Suprapubic skin (tissue), 4 donors: ENCODE measurements around the gene NT5C3B. TPM values are rescaled to one million over a fixed set of nuclear protein-coding genes. Genes with fewer than 3 reads are reported as not detected.

Source experiments
- DNase-seq, 2 donors: peaks; one replicate each; pipeline ENCODE4 v3.0.0-alpha.2; 2019; ENCODE audit warnings: low spot score in 2 of 2
- H3K27ac ChIP-seq: fragments of 200-600 bp; sonication (generic); one replicate; pipeline ENCODE4 v1.5.1; 2019
- H3K27me3 ChIP-seq: fragments of 200-600 bp; sonication (generic); one replicate; pipeline ENCODE4 v1.5.1; 2019
- H3K36me3 ChIP-seq: fragments of 200-600 bp; sonication (generic); one replicate; pipeline ENCODE4 v1.5.1; 2019
- H3K4me1 ChIP-seq: fragments of 200-600 bp; sonication (generic); one replicate; pipeline ENCODE4 v1.5.1; 2019
- H3K4me3 ChIP-seq: fragments of 200-600 bp; sonication (generic); one replicate; pipeline ENCODE4 v1.5.1; 2019; ENCODE audit warnings: mild to moderate bottlenecking
- H3K9me3 ChIP-seq: fragments of 200-600 bp; sonication (generic); one replicate; pipeline ENCODE4 v1.5.1; 2019
- EP300 ChIP-seq: sonication (generic); formaldehyde crosslinking; IDR thresholded peaks from one replicate; pipeline ENCODE4 v1.6.1; 2017; ENCODE audit warnings: antibody characterized with exemption
- POLR2A ChIP-seq, 2 donors: fragments of 450-650 bp; IDR thresholded peaks; one replicate each; pipeline ENCODE4 v1.6.1; 2017; ENCODE audit warnings: antibody characterized with exemption in 2 of 2, mild to moderate bottlenecking in 2 of 2, moderate library complexity in 2 of 2
- POLR2AphosphoS5 ChIP-seq, 3 donors: sonication (generic); formaldehyde crosslinking; IDR thresholded peaks; one replicate each; pipeline ENCODE4 v1.6.1; 2017; ENCODE audit warnings: antibody characterized with exemption in 3 of 3
- WGBS: methylation state at CpG from one replicate; pipeline ENCODE4 v1.1.5; 2018; 5-methylcytosine and 5-hydroxymethylcytosine counted together
- total RNA-seq, 4 donors: library from RNA; depleted of rRNA; stranded (reverse); fragments of >200 nt; gene quantifications; one replicate each; pipeline ENCODE4 v1.1.0, GENCODE V29; 2016
- TF ChIP-seq, protein P1 (sequence below), 2 donors: fragments of 200-600 bp in 1 of 2; fragments of 450-650 bp in 1 of 2; sonication (generic) in 1 of 2; IDR thresholded peaks; one replicate each; pipeline ENCODE4 v1.5.1; 2016 to 2019; ENCODE audit warnings: antibody characterized with exemption in 2 of 2, mild to moderate bottlenecking in 1 of 2, moderate library complexity in 1 of 2

The NT5C3B gene
- total RNA-seq, 4 donors from 2014 or later: 21.6 to 41.2 (median 30.7) TPM

DNA sequence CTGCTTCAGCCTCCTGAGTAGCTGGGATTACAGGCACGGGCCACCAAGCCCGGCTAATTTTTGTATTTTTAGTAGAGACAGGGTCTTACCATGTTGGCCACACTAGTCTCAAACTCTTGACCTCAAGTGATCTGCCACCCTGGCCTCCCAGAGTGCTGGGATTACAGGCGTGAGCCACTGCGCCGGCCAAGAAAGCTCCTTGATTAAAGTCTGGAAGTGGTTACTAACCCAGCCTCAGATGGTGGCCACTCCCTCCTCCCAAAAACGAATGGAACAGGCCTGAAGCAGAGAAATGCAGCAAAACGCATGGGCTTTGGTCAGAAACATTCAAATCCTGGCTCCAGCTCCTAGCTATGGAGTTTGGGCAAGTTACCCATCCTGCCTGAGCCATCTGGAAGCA is 11.9 kb downstream of the NT5C3B start:
- H3K27ac ChIP-seq: no peak overlapping the region
- H3K9me3 ChIP-seq: no peaks in the 10 kb centered on the region
- H3K4me3 ChIP-seq: no peak overlapping the region
- no peak for DNase-seq
- TF ChIP-seq EP300 (no peak), POLR2AphosphoS5 (IDR thresholded peaks at IDR 0.05) (no peak), POLR2A (IDR thresholded peaks at IDR 0.05) (no peak)
- TF ChIP-seq, protein P1, sequence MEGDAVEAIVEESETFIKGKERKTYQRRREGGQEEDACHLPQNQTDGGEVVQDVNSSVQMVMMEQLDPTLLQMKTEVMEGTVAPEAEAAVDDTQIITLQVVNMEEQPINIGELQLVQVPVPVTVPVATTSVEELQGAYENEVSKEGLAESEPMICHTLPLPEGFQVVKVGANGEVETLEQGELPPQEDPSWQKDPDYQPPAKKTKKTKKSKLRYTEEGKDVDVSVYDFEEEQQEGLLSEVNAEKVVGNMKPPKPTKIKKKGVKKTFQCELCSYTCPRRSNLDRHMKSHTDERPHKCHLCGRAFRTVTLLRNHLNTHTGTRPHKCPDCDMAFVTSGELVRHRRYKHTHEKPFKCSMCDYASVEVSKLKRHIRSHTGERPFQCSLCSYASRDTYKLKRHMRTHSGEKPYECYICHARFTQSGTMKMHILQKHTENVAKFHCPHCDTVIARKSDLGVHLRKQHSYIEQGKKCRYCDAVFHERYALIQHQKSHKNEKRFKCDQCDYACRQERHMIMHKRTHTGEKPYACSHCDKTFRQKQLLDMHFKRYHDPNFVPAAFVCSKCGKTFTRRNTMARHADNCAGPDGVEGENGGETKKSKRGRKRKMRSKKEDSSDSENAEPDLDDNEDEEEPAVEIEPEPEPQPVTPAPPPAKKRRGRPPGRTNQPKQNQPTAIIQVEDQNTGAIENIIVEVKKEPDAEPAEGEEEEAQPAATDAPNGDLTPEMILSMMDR (IDR thresholded peaks at IDR 0.05): no peak
- H3K36me3 ChIP-seq: peaks cover 43% of the 10 kb centered on the region
- H3K27me3 ChIP-seq: no peaks in the 10 kb centered on the region
- 58% methylated on average over 4 of the region's 7 CpGs for WGBS
- H3K4me1 ChIP-seq: no peaks in the 10 kb centered on the region

DNA sequence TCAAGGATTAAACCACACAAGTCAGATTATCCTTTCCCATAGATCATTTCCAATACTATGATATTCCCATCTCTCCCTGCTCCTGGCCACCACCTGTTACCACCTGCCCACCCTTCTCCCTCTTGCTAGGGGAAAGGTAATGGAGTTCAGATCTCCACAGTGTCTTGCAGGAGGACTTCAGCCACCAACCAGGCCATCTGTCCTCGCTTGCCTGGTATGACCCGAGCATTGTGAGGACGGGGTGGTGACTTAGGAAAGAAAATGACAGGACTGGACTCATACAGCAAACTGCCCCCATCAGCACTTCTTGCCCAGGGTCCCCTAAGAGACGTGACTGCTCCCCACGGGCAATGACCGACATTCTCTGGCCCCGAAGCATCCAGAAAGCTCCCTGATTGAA is 12.5 kb downstream of the NT5C3B start:
- no peak for DNase-seq
- Histone ChIP-seq H3K27ac (no peak overlapping the region), H3K4me1 (no peaks in the 10 kb centered on the region), H3K9me3 (no peaks in the 10 kb centered on the region), H3K27me3 (no peaks in the 10 kb centered on the region), H3K36me3 (peaks cover 38% of the 10 kb centered on the region), H3K4me3 (no peak overlapping the region)
- 74% methylated on average over 7 of the region's 7 CpGs for WGBS
- TF ChIP-seq POLR2AphosphoS5 (IDR thresholded peaks at IDR 0.05) (no peak), POLR2A (IDR thresholded peaks at IDR 0.05) (no peak), EP300 (no peak)
- TF ChIP-seq, protein P1 (IDR thresholded peaks at IDR 0.05): no peak

DNA sequence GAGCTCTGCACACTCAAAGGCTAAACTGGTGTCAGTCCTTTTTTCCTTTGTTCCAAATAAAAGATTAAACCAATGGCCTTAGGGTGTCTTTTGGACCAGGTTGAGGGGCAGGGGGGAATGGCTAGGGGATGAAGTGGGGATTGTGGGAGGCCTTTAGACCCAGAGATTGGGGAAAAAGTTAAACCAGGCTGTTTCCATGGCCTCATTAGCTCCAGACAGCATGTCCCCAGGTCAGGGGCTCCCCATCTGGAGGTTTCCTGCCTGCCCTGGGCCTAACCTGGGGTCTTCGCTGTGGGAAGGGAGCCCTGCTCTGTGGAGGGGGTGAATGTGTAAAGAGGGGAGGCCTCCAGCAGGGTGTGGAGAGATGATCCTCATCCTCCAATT is 12.9 kb downstream of the NT5C3B start:
- no peaks in the 10 kb centered on the region for H3K27me3 ChIP-seq
- DNase-seq: no peak
- WGBS: 86% methylated on average over 1 of the region's 1 CpG
- no peak overlapping the region for H3K4me3 ChIP-seq
- no peak overlapping the region for H3K27ac ChIP-seq
- no peaks in the 10 kb centered on the region for H3K4me1 ChIP-seq
- H3K36me3 ChIP-seq: peaks cover 35% of the 10 kb centered on the region
- no peak for TF ChIP-seq POLR2AphosphoS5 (IDR thresholded peaks at IDR 0.05)
- TF ChIP-seq, protein P1 (IDR thresholded peaks at IDR 0.05): no peak
- no peak for TF ChIP-seq EP300
- no peak for TF ChIP-seq POLR2A (IDR thresholded peaks at IDR 0.05)
- H3K9me3 ChIP-seq: no peaks in the 10 kb centered on the region

DNA sequence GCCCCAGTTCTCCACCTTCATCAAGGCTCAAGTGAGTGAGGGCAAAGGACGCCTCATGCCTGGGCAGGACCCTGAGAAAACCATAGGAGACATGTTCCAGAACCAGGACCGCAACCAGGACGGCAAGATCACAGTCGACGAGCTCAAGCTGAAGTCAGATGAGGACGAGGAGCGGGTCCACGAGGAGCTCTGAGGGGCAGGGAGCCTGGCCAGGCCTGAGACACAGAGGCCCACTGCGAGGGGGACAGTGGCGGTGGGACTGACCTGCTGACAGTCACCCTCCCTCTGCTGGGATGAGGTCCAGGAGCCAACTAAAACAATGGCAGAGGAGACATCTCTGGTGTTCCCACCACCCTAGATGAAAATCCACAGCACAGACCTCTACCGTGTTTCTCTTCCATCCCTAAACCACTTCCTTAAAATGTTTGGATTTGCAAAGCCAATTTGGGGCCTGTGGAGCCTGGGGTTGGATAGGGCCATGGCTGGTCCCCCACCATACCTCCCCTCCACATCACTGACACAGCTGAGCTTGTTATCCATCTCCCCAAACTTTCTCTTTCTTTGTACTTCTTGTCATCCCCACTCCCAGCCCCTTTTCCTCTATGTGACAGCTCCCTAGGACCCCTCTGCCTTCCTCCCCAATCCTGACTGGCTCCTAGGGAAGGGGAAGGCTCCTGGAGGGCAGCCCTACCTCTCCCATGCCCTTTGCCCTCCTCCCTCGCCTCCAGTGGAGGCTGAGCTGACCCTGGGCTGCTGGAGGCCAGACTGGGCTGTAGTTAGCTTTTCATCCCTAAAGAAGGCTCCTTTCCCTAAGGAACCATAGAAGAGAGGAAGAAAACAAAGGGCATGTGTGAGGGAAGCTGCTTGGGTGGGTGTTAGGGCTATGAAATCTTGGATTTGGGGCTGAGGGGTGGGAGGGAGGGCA is 13.6 kb downstream of the NT5C3B start:
- Histone ChIP-seq H3K4me3 (no peak overlapping the region), H3K27ac (no peak overlapping the region), H3K4me1 (no peaks in the 10 kb centered on the region), H3K9me3 (no peaks in the 10 kb centered on the region), H3K27me3 (no peaks in the 10 kb centered on the region), H3K36me3 (peaks cover 28% of the 10 kb centered on the region)
- WGBS: 85% methylated on average over 12 of the region's 12 CpGs
- DNase-seq: no peak
- TF ChIP-seq, protein P1 (IDR thresholded peaks at IDR 0.05): no peak
- TF ChIP-seq POLR2A (IDR thresholded peaks at IDR 0.05) (no peak), EP300 (no peak), POLR2AphosphoS5 (IDR thresholded peaks at IDR 0.05) (no peak)

DNA sequence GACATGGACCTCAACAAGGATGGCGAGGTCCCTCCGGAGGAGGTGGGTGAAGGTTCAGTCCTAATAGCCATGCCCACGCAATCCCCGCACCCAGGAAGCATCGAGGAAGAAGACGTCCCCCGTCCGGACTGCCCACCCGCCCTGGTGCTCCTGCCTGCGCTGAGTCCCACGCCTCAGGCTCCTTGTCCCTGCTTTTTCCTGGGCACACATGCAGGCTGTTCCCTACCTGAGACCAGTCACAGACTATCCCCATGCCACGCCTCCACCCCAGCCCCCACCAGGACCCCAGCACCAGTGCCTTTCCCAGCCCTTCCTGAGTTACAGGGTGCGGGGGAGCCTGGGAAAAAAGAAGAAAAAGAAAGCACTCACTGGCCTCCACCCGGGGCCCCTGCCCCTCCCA is 14.3 kb downstream of the NT5C3B start:
- no peak for TF ChIP-seq POLR2AphosphoS5 (IDR thresholded peaks at IDR 0.05)
- H3K27ac ChIP-seq: no peak overlapping the region
- DNase-seq: no peak
- H3K4me1 ChIP-seq: no peaks in the 10 kb centered on the region
- no peaks in the 10 kb centered on the region for H3K27me3 ChIP-seq
- H3K4me3 ChIP-seq: no peak overlapping the region
- peaks cover 21% of the 10 kb centered on the region for H3K36me3 ChIP-seq
- WGBS: 89% methylated on average over 14 of the region's 14 CpGs
- H3K9me3 ChIP-seq: no peaks in the 10 kb centered on the region
